IPS-15b (cell line): ENCODE measurements around the gene DCTD.

ENCODE experiments used
- H3K27me3 ChIP-seq: one replicate; pipeline ENCODE4 v1.6.1; 2013; ENCODE audit warnings: low read length; ENCODE audit not compliant: control insufficient read depth, insufficient read depth
- H3K36me3 ChIP-seq: one replicate; pipeline ENCODE4 v1.6.1; 2013; ENCODE audit warnings: low read length; ENCODE audit not compliant: control insufficient read depth, insufficient read depth
- H3K4me1 ChIP-seq: one replicate; pipeline ENCODE4 v1.6.1; 2013; ENCODE audit warnings: mild to moderate bottlenecking, low read length; ENCODE audit not compliant: control insufficient read depth, insufficient read depth
- H3K4me3 ChIP-seq: one replicate; pipeline ENCODE4 v1.5.1; 2013; ENCODE audit warnings: low read depth, low read length
- H3K9ac ChIP-seq: one replicate; pipeline ENCODE4 v1.6.1; 2013; ENCODE audit warnings: low read depth, mild to moderate bottlenecking, low read length
- H3K9me3 ChIP-seq: one replicate; pipeline ENCODE4 v1.6.1; 2013; ENCODE audit warnings: mild to moderate bottlenecking, low read length; ENCODE audit not compliant: control insufficient read depth, insufficient read depth

Gene DCTD

GRCh38 chr4:182875453-182876405 is 41.5 kb downstream of the DCTD start:
- Histone ChIP-seq H3K4me3 (no peak overlapping the region), H3K9ac (no peak overlapping the region), H3K36me3 (no peaks in the 10 kb centered on the region), H3K9me3 (no peaks in the 10 kb centered on the region), H3K27me3 (no peaks in the 10 kb centered on the region), H3K4me1 (no peaks in the 10 kb centered on the region)

DNA sequence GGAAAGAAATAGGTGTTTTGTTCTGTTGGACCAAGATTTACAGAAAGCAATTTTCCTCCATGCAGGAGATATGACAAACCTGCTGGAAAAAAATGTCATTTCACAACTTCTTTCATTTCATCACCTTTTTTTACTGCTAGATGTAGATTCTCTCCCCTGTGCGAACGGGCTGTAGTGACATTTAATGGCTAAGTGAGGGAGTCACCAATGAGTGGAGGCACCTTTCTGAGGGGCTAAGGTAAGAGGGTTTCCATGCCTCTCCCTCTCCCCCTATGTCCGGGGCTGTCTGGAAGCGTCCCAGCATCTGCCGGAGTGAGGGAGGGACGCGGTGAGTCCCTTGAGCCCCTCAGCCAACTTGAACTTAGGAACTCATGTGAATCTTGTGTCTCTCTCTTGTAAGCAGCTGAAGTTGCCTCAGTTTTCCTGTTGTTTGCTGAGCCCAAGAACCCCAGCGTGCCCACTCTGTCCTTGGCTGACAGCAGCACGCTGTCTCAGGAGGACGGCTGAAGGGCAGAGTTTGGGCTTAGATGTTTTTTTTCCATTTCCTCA is 42.3 kb downstream of the DCTD start:
- Histone ChIP-seq H3K4me1 (no peaks in the 10 kb centered on the region), H3K27me3 (no peaks in the 10 kb centered on the region), H3K4me3 (no peak overlapping the region), H3K36me3 (no peaks in the 10 kb centered on the region), H3K9ac (no peak overlapping the region), H3K9me3 (no peaks in the 10 kb centered on the region)

- Histone ChIP-seq H3K9ac (no peak overlapping the region), H3K9me3 (no peaks in the 10 kb centered on the region), H3K36me3 (no peaks in the 10 kb centered on the region), H3K4me3 (no peak overlapping the region), H3K4me1 (no peaks in the 10 kb centered on the region), H3K27me3 (no peaks in the 10 kb centered on the region)
These were observed 42.9 kb downstream of the DCTD start for GRCh38 chr4:182874304-182874751.

GRCh38 chr4:182873726-182874125 is 43.5 kb downstream of the DCTD start:
- H3K27me3 ChIP-seq, result no peaks in the 10 kb centered on the region
- no peak overlapping the region for H3K9ac ChIP-seq
- no peaks in the 10 kb centered on the region for H3K4me1 ChIP-seq
- no peak overlapping the region for H3K4me3 ChIP-seq
- H3K36me3 ChIP-seq, result no peaks in the 10 kb centered on the region
- H3K9me3 ChIP-seq, result no peaks in the 10 kb centered on the region

- Histone ChIP-seq H3K27me3 (no peaks in the 10 kb centered on the region), H3K4me3 (no peak overlapping the region), H3K9me3 (no peaks in the 10 kb centered on the region), H3K4me1 (no peaks in the 10 kb centered on the region), H3K36me3 (no peaks in the 10 kb centered on the region), H3K9ac (no peak overlapping the region)
These were observed 43.9 kb downstream of the DCTD start for GRCh38 chr4:182873289-182873688.

DNA sequence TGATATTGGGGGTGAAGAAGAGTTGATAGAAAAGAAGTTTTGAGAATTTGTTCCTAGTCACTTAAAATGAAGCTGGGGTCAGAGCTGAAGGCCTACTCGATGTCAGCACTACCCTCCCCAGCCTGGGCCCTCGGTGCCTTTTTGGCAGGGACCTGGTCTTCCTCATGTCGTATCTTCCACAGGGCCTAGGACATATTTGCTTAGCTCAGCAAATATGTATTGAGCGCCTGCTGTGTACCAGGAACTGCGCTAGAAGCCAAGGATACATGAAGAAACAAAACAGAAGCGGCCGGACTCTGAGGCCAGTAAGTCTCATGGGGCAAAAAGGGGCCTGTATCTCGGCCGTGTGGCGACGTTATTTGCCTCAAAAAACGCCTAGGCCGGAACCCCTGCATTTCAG is 44.3 kb downstream of the DCTD start:
- Histone ChIP-seq H3K9me3 (no peaks in the 10 kb centered on the region), H3K4me1 (no peaks in the 10 kb centered on the region), H3K4me3 (no peak overlapping the region), H3K9ac (no peak overlapping the region), H3K36me3 (no peaks in the 10 kb centered on the region), H3K27me3 (no peaks in the 10 kb centered on the region)

DNA sequence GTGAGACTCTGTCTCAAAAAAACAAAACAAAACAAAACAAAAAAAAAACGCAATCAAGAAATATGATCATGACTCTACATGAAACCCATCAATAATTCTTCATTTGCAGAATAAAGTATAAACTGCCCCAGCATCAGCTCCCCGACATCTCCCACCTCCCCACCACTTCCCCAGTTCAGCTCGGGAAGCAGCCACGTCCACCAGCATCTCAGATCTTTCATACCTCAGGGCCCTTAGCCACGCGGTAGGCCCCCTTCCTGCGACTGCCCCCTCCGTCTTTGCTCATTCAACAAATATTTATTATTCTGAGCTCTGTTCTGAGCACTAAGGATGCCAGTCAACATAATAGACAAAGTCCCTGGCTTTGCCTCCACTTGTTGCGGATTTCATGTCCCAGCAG is 45.6 kb downstream of the DCTD start:
- H3K9me3 ChIP-seq, result no peaks in the 10 kb centered on the region
- H3K4me3 ChIP-seq, result no peak overlapping the region
- peaks cover 1% of the 10 kb centered on the region for H3K4me1 ChIP-seq
- H3K27me3 ChIP-seq, result no peaks in the 10 kb centered on the region
- no peak overlapping the region for H3K9ac ChIP-seq
- no peaks in the 10 kb centered on the region for H3K36me3 ChIP-seq

DNA sequence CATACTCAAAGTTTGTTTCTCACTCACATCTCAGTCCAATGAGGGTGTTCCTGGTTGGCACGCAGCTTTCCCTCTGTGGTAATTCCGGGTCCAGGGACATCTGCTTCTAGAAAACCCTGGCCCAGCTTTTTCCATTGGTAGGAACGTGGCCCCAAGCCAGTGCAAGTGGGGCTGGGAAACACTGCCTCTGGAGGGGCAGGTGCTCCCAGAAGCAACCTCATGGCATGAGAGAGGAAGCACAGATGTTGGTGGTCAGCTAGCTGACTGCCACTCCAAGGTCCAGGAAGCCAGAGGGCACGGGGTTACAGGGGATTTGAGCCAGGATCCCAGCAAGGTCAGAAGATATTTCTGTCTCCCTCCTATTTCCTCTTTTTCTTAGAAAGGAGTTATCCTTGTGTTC is 47.5 kb downstream of the DCTD start:
- Histone ChIP-seq H3K27me3 (no peaks in the 10 kb centered on the region), H3K4me1 (peaks cover 4% of the 10 kb centered on the region), H3K9me3 (no peaks in the 10 kb centered on the region), H3K36me3 (no peaks in the 10 kb centered on the region), H3K4me3 (no peak overlapping the region), H3K9ac (no peak overlapping the region)

GRCh38 chr4:182866746-182867145 is 50.4 kb downstream of the DCTD start:
- no peaks in the 10 kb centered on the region for H3K36me3 ChIP-seq
- H3K9me3 ChIP-seq, result no peaks in the 10 kb centered on the region
- no peaks in the 10 kb centered on the region for H3K27me3 ChIP-seq
- H3K4me1 ChIP-seq, result peaks cover 8% of the 10 kb centered on the region
- H3K9ac ChIP-seq, result no peak overlapping the region
- H3K4me3 ChIP-seq, result no peak overlapping the region

GRCh38 chr4:182863501-182863900 is 53.7 kb downstream of the DCTD start:
- Histone ChIP-seq H3K9me3 (no peaks in the 10 kb centered on the region), H3K36me3 (no peaks in the 10 kb centered on the region), H3K4me1 (peaks cover 8% of the 10 kb centered on the region), H3K4me3 (no peak overlapping the region), H3K9ac (no peak overlapping the region), H3K27me3 (no peaks in the 10 kb centered on the region)

- no peak overlapping the region for H3K9ac ChIP-seq
- peaks cover 8% of the 10 kb centered on the region for H3K4me1 ChIP-seq
- no peak overlapping the region for H3K4me3 ChIP-seq
- no peaks in the 10 kb centered on the region for H3K27me3 ChIP-seq
- no peaks in the 10 kb centered on the region for H3K36me3 ChIP-seq
- no peaks in the 10 kb centered on the region for H3K9me3 ChIP-seq
These were observed 54.3 kb downstream of the DCTD start for GRCh38 chr4:182862921-182863320.
